DND-41 (cell line): ENCODE measurements around the gene USP44.

ENCODE experiments used
- ATAC-seq: fragments of 200-7000 bp; cut with Tn5 transposase; 3 replicates; pipeline ENCODE4 v1.9.1; 2021; ENCODE audit warnings: low read depth; ENCODE audit not compliant: insufficient read depth
- DNase-seq: peaks from one replicate; pipeline ENCODE4 v3.0.0-alpha.2; 2020
- H2AFZ ChIP-seq: 2 replicates; pipeline ENCODE4 v1.6.0; 2012; ENCODE audit warnings: low read depth, low read length
- H3K27ac ChIP-seq: 2 replicates; pipeline ENCODE4 v1.5.1; 2012; ENCODE audit warnings: low read length, inconsistent platforms
- H3K27me3 ChIP-seq: fragments of 200-600 bp; sonication (generic); 2 replicates; pipeline ENCODE4 v1.6.0; 2012; ENCODE audit warnings: low read length, mild to moderate bottlenecking, inconsistent platforms; ENCODE audit not compliant: insufficient read depth, poor library complexity
- H3K36me3 ChIP-seq: 2 replicates; pipeline ENCODE4 v1.5.1; 2012; ENCODE audit warnings: low read length, inconsistent platforms; ENCODE audit not compliant: insufficient read depth
- H3K4me1 ChIP-seq: 2 replicates; pipeline ENCODE4 v1.5.1; 2012; ENCODE audit warnings: mild to moderate bottlenecking, low read length; ENCODE audit not compliant: insufficient read depth
- H3K4me2 ChIP-seq: 2 replicates; pipeline ENCODE4 v1.6.0; 2012; ENCODE audit warnings: mild to moderate bottlenecking, moderate library complexity, low read length, inconsistent platforms; ENCODE audit not compliant: insufficient read depth
- H3K4me3 ChIP-seq, 2 experiments: fragments of 200-600 bp in 1 of 2; shearing (Covaris generic) in 1 of 2; 2 replicates each; pipeline ENCODE4 v1.5.1; 2012 to 2016; ENCODE audit warnings: inconsistent platforms in 2 of 2, low read length in 2 of 2, mild to moderate bottlenecking in 2 of 2, low read depth in 1 of 2, moderate library complexity in 1 of 2
- H3K79me2 ChIP-seq: 2 replicates; pipeline ENCODE4 v1.6.0; 2012; ENCODE audit warnings: low read length, inconsistent platforms; ENCODE audit not compliant: insufficient read depth
- H3K9ac ChIP-seq: 2 replicates; pipeline ENCODE4 v1.6.0; 2012; ENCODE audit warnings: low read depth, mild to moderate bottlenecking, inconsistent platforms, low read length, moderate library complexity
- H3K9me3 ChIP-seq: 2 replicates; pipeline ENCODE4 v1.5.1; 2012; ENCODE audit warnings: low read length, moderate library complexity, mild to moderate bottlenecking, inconsistent platforms; ENCODE audit not compliant: insufficient read depth, severe bottlenecking
- H4K20me1 ChIP-seq: 2 replicates; pipeline ENCODE4 v1.6.0; 2012; ENCODE audit warnings: low read length; ENCODE audit not compliant: insufficient read depth
- EZH2 ChIP-seq: IDR thresholded peaks from 3 replicates; pipeline ENCODE4 v1.6.1; 2012; ENCODE audit warnings: borderline replicate concordance, low read depth, mild to moderate bottlenecking, moderate library complexity, low read length, inconsistent platforms; ENCODE audit not compliant: severe bottlenecking
- TF ChIP-seq, protein P1 (sequence below): IDR thresholded peaks from 2 replicates; pipeline ENCODE4 v1.5.1; 2012; ENCODE audit warnings: borderline replicate concordance, low read length, moderate library complexity, mild to moderate bottlenecking; ENCODE audit not compliant: poor library complexity, severe bottlenecking; ENCODE audit errors: extremely low read depth

USP44 gene

DNA sequence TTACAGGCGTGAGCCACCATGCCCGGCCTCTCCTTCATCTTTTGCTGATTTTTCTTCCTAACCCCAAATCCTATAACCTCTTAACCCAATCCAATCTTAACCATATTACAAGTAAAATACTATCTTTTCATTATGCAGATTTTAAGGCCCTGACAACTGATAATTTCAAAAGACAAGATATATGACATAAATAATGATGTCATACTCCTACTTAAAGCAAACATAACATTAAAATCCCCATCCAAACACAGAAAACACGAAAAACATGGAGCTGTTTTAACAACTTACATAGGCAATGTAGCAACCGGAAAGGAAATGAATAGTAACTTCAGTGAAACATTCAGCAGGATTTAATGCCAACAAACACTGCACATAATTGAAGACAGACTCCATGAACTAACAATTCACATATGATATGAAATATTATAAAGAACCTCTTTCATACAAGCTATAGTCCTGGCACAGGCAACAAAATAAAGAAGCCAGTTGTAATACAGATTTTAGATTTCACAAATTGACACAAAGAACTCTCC lies 21.5 kb downstream of the USP44 start:
- ATAC-seq, result no peak
- no peaks in the 10 kb centered on the region for H3K9me3 ChIP-seq
- H3K27ac ChIP-seq, result no peak overlapping the region
- H3K36me3 ChIP-seq, result peaks cover 40% of the 10 kb centered on the region
- no peak overlapping the region for H2AFZ ChIP-seq
- H4K20me1 ChIP-seq, result peaks cover 3% of the 10 kb centered on the region; the same call in 1 of the 2 replicates
- no peak for DNase-seq
- no peaks in the 10 kb centered on the region for H3K27me3 ChIP-seq
- H3K4me2 ChIP-seq, result no peak overlapping the region
- H3K9ac ChIP-seq, result no peak overlapping the region
- H3K4me1 ChIP-seq, result no peaks in the 10 kb centered on the region
- no peak for TF ChIP-seq EZH2
- TF ChIP-seq, protein P1, sequence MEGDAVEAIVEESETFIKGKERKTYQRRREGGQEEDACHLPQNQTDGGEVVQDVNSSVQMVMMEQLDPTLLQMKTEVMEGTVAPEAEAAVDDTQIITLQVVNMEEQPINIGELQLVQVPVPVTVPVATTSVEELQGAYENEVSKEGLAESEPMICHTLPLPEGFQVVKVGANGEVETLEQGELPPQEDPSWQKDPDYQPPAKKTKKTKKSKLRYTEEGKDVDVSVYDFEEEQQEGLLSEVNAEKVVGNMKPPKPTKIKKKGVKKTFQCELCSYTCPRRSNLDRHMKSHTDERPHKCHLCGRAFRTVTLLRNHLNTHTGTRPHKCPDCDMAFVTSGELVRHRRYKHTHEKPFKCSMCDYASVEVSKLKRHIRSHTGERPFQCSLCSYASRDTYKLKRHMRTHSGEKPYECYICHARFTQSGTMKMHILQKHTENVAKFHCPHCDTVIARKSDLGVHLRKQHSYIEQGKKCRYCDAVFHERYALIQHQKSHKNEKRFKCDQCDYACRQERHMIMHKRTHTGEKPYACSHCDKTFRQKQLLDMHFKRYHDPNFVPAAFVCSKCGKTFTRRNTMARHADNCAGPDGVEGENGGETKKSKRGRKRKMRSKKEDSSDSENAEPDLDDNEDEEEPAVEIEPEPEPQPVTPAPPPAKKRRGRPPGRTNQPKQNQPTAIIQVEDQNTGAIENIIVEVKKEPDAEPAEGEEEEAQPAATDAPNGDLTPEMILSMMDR, result no peak
- H3K4me3 ChIP-seq, result no peak overlapping the region
- H3K79me2 ChIP-seq, result peaks cover 50% of the 10 kb centered on the region

DNA sequence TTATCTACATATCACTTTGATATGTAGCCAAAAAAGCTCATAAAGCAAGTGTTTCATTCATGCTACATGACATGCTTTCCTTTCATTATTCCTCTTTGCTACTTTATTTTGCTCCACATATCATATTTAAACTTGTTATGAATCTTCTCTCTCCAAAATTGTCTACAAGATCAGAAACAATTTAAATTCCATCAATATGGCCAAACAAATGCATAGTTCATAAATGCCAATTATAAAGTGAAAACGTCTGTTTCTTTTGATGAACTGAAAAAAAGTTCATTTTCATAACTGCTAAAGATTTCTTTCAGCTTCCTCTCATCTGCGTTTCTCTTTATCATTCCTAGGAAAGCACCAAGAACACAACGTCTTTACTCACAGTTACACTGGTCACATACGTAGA lies 22.8 kb downstream of the USP44 start:
- ATAC-seq, result no peak
- Histone ChIP-seq H3K9ac (no peak overlapping the region), H4K20me1 (no peaks in the 10 kb centered on the region; the same call in 1 of the 2 replicates), H3K9me3 (no peaks in the 10 kb centered on the region), H3K27me3 (no peaks in the 10 kb centered on the region), H2AFZ (no peak overlapping the region), H3K36me3 (peaks cover 45% of the 10 kb centered on the region), H3K4me3 (no peak overlapping the region), H3K4me1 (no peaks in the 10 kb centered on the region), H3K4me2 (no peak overlapping the region), H3K79me2 (peaks cover 44% of the 10 kb centered on the region), H3K27ac (no peak overlapping the region)
- TF ChIP-seq, protein P1, result no peak
- TF ChIP-seq EZH2, result no peak
- no peak for DNase-seq

DNA sequence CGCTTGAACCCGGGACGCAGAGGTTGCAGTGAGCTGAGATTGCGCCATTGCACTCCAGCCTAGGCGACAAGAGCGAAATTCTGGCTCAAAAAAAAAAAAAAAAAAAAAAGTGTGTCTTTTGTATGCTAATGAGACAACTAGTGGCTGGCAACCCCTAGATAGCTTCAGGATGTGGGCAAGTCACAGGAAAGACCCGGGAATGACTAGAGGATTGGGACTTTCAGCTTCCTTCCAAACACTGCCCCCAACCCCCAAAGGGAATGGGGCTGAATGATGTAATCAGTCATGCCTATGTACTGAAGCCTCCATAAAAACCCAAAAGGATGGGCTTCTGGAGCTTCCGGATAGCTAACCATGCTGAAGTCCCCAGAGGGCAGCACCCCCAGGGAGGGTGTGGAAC lies 28.6 kb downstream of the USP44 start:
- H3K36me3 ChIP-seq, result peaks cover 65% of the 10 kb centered on the region
- H3K27me3 ChIP-seq, result no peaks in the 10 kb centered on the region
- H3K4me1 ChIP-seq, result no peaks in the 10 kb centered on the region
- H3K4me2 ChIP-seq, result no peak overlapping the region
- H4K20me1 ChIP-seq, result no peaks in the 10 kb centered on the region
- H3K4me3 ChIP-seq, result no peak overlapping the region
- H3K9ac ChIP-seq, result no peak overlapping the region
- DNase-seq (no peak), ATAC-seq (no peak)
- no peak for TF ChIP-seq EZH2
- TF ChIP-seq, protein P1, result no peak
- H2AFZ ChIP-seq, result no peak overlapping the region
- no peaks in the 10 kb centered on the region for H3K9me3 ChIP-seq
- peaks cover 7% of the 10 kb centered on the region; the same call in 1 of the 2 replicates for H3K79me2 ChIP-seq
- H3K27ac ChIP-seq, result no peak overlapping the region

DNA sequence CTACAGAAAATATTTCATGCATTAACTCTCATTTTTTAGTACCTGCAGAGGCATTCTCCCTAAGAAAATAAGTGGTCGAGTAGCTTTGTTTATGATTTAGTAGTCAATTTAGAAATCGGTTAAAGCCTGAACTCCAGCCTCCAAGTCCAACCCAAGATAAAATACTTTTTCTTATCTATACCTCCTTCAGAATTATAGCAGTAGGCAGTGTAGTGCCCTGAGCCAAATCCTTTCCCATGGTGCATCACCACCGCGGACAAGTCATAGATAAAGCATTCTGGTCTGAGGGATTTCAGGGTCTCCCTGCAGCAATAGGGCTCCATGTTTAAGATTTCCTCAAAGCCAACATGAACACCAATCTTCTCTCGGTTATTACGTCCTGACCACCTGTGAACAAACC lies 30.5 kb downstream of the USP44 start:
- Histone ChIP-seq H3K4me3 (no peak overlapping the region), H3K27me3 (no peaks in the 10 kb centered on the region), H3K36me3 (peaks cover 73% of the 10 kb centered on the region), H3K27ac (no peak overlapping the region), H3K9ac (no peak overlapping the region), H3K4me2 (no peak overlapping the region), H3K79me2 (0 out of 2 replicates have a peak, but pooled peaks cover 3% of the 10 kb centered on the region), H4K20me1 (no peaks in the 10 kb centered on the region), H2AFZ (no peak overlapping the region), H3K9me3 (no peaks in the 10 kb centered on the region), H3K4me1 (no peaks in the 10 kb centered on the region)
- ATAC-seq, result no peak
- TF ChIP-seq, protein P1, result no peak
- no peak for TF ChIP-seq EZH2
- no peak for DNase-seq
